K562 (cell line): ENCODE results near the gene UNC13C.

ENCODE experiments used
- ELF4 ChIP-seq: fragments of 450-650 bp; formaldehyde crosslinking; IDR thresholded peaks from 2 replicates; pipeline ENCODE4 v1.4.0; 2022; ENCODE audit warnings: missing genetic modification characterization
- FOS ChIP-seq: IDR thresholded peaks from 3 replicates; pipeline ENCODE4 v1.6.1; 2011; ENCODE audit not compliant: insufficient read length; ENCODE audit errors: extremely low read depth
- POLR2A ChIP-seq: fragments of 450-650 bp; conservative IDR thresholded peaks from 2 replicates; pipeline ENCODE4 v1.6.1; 2016
- TRIM24 ChIP-seq, 2 experiments: fragments of 450-650 bp; IDR thresholded peaks; 2 replicates each; pipeline ENCODE4 v1.6.1; 2016

GRCh38 chr15:54644796-54645195 is 666.6 kb downstream of the UNC13C start:
- TF ChIP-seq POLR2A (no peak), ELF4 (CRISPR knock-in tag) (no peak), TRIM24 (IDR thresholded peaks at IDR 0.05) (no peak), FOS (no peak)
